Panc1 (cell line): ENCODE measurements around the gene CPA2.

Experiments used
- CTCF ChIP-seq: fragments of 450-650 bp; IDR thresholded peaks from 2 replicates; pipeline ENCODE4 v1.5.1; 2017; ENCODE audit warnings: mild to moderate bottlenecking
- POLR2AphosphoS5 ChIP-seq: IDR thresholded peaks from 2 replicates; pipeline ENCODE4 v1.6.1; 2012; ENCODE audit warnings: mild to moderate bottlenecking, low read depth, low read length, moderate library complexity
- SIN3A ChIP-seq: IDR thresholded peaks from 2 replicates; pipeline ENCODE4 v1.6.1; 2012; ENCODE audit warnings: low read depth, mild to moderate bottlenecking, low read length, moderate library complexity, borderline replicate concordance; ENCODE audit not compliant: insufficient read depth

DNA sequence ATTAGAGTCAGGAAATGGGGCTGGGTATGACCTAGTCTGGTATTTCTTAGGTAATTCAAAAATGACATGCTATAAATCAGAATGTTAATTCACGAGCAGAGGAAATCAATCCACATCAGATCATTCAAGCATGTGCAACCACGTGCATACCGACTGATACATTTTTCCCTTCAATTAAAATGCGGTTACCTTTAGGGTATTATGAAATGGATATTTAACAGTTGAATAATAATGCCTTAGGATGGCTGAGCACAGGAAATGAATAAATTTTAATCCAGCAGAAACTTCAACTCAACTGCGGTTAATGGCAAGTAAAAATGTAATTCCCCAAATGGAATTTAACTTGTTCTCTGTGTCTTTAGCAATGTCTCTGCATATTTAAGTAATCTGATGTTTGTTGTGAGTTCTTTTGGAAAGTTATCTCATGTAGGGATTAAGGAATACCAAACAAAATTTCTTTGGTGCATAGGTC, 9.2 kb downstream of the CPA2 start:
- TF ChIP-seq CTCF (no peak), SIN3A (no peak), POLR2AphosphoS5 (no peak)
